ENCODE results near the gene ZNF606.

Gene ZNF606

GRCh38 chr19:57947419-57948134, 55.0 kb downstream of the ZNF606 start, which contains the start of gene ZNF256:
Gene ZNF256 (minus strand): TSS chr19:57947706. CDS start chr19:57947474, 232 bp downstream.
- TF ChIP-seq CTCF (conservative IDR thresholded peaks at IDR 0.05) (peak; percentile 61), ZFX (IDR thresholded peaks at IDR 0.05) (peak; percentile 25; the same call in 1 of the 2 replicates)
- peak within 1 kb of the TSS; percentile 66 for H3K27ac ChIP-seq

- TF ChIP-seq CTCF (conservative IDR thresholded peaks at IDR 0.05), result no peak
- TF ChIP-seq ZFX (IDR thresholded peaks at IDR 0.05), result 0 out of 2 replicates have a peak, but pooled peaks have one; percentile 31
- peak overlapping the region; percentile 66 for H3K27ac ChIP-seq
Measured at GRCh38 chr19:57947088-57947418, 55.6 kb downstream of the ZNF606 start.

- TF ChIP-seq ZFX (IDR thresholded peaks at IDR 0.05) (no peak), CTCF (conservative IDR thresholded peaks at IDR 0.05) (no peak)
- no peak overlapping the region for H3K27ac ChIP-seq
Measured at GRCh38 chr19:57946316-57946715, 56.3 kb downstream of the ZNF606 start.

DNA sequence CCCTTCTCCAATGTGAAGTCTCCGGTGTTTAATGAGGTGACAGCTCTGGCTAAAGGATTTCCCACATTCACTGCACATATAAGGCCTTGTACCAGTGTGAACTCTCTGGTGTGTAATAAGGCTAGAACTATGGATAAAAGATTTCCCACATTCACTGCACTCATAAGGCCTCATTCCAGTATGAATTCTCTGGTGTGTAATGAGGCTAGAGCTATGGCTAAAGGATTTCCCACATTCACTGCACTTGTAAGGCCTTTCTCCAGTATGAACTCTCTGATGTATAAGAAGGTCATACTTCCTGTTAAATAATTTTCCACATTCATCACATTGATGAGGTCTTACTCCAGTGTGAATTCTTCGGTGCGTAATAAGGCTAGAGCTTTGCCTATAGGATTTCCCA, 61.0 kb downstream of the ZNF606 start:
- TF ChIP-seq CTCF (conservative IDR thresholded peaks at IDR 0.05) (no peak), ZFX (IDR thresholded peaks at IDR 0.05) (no peak)
- no peak overlapping the region for H3K27ac ChIP-seq

DNA sequence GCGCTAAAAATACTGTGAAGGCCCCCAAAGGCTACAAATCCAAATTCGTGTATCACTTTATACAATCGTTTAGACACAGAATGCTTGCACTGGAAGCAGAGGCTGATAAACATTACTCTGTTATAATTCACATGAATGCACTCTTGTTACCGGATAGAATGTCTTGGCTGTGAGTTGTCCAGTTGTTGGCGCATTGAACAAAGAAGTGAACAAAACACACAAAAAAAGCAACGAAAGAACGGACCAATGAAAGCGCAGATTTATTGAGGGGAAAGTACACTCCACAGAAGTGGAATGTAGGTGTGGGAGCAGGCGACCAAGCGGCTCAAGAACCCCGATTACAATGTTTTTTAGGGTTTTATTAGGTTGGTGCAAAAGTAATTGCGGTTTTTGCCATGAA, 66.9 kb downstream of the ZNF606 start:
- H3K27ac ChIP-seq, result no peak overlapping the region
- no peak for TF ChIP-seq ZFX (IDR thresholded peaks at IDR 0.05)
- no peak for TF ChIP-seq CTCF (conservative IDR thresholded peaks at IDR 0.05)

- H3K27ac ChIP-seq, result peak within 1 kb of the TSS; percentile 10; the same call in 1 of the 2 replicates
- TF ChIP-seq ZFX (IDR thresholded peaks at IDR 0.05), result no peak
Measured at GRCh38 chr19:57934820-57935665, 67.6 kb downstream of the ZNF606 start, which contains the start of gene ZNF418. Gene ZNF418 (minus strand): TSS chr19:57935402. CDS start chr19:57933822, 1,580 bp downstream.

GRCh38 chr19:57927587-57927986, 75.0 kb downstream of the ZNF606 start:
- no peak overlapping the region for H3K27ac ChIP-seq
- TF ChIP-seq ZFX (IDR thresholded peaks at IDR 0.05) (no peak), CTCF (conservative IDR thresholded peaks at IDR 0.05) (no peak)

All from C4-2B (cell line).